Mesendoderm (in vitro differentiated cells): ENCODE results near the gene TRIM41.
A peak's percentile ranks its signal among the peaks of the same experiment; 100 is the strongest.

ENCODE experiments used
- DNase-seq: peaks from one replicate; pipeline ENCODE4 v3.0.0; 2013
- H2AK5ac ChIP-seq: 2 replicates; pipeline ENCODE4 v1.6.1; 2013; ENCODE audit warnings: low read length, inconsistent platforms
- H2BK120ac ChIP-seq: 2 replicates; pipeline ENCODE4 v1.6.1; 2013; ENCODE audit warnings: low read depth, mild to moderate bottlenecking, low read length, moderate library complexity, mixed read lengths
- H2BK15ac ChIP-seq: replicated peaks from 2 replicates; pipeline ENCODE4 v1.6.1; 2013; ENCODE audit warnings: low read depth, mild to moderate bottlenecking, moderate library complexity
- H2BK5ac ChIP-seq: 2 replicates; pipeline ENCODE4 v1.6.1; 2013; ENCODE audit warnings: low read length, inconsistent platforms
- H3K18ac ChIP-seq: 2 replicates; pipeline ENCODE4 v1.6.1; 2013; ENCODE audit warnings: mild to moderate bottlenecking, low read length, mixed read lengths
- H3K23ac ChIP-seq: one replicate; pipeline ENCODE4 v1.6.1; 2013; ENCODE audit warnings: low read length
- H3K27ac ChIP-seq: 2 replicates; pipeline ENCODE4 v1.5.1; 2013; ENCODE audit warnings: low read depth, mild to moderate bottlenecking, inconsistent platforms, low read length, moderate library complexity
- H3K27me3 ChIP-seq: 2 replicates; pipeline ENCODE4 v1.6.1; 2013; ENCODE audit warnings: low read length, control low read depth, mild to moderate bottlenecking, inconsistent platforms; ENCODE audit not compliant: insufficient read depth, poor library complexity
- H3K36me3 ChIP-seq: 2 replicates; pipeline ENCODE4 v1.6.1; 2013; ENCODE audit warnings: low read length, inconsistent platforms; ENCODE audit not compliant: control insufficient read depth, insufficient read depth
- H3K4ac ChIP-seq: one replicate; pipeline ENCODE4 v1.6.1; 2013; ENCODE audit warnings: low read depth, mild to moderate bottlenecking, low read length, moderate library complexity
- H3K4me1 ChIP-seq: 2 replicates; pipeline ENCODE4 v1.6.1; 2013; ENCODE audit warnings: low read depth, low read length, inconsistent platforms; ENCODE audit not compliant: control insufficient read depth
- H3K4me2 ChIP-seq: 2 replicates; pipeline ENCODE4 v1.6.1; 2013; ENCODE audit warnings: low read length
- H3K4me3 ChIP-seq: 2 replicates; pipeline ENCODE4 v1.5.1; 2013; ENCODE audit warnings: mild to moderate bottlenecking, low read length
- H3K56ac ChIP-seq: one replicate; pipeline ENCODE4 v1.6.1; 2013; ENCODE audit warnings: low read length
- H3K79me1 ChIP-seq: 2 replicates; pipeline ENCODE4 v1.6.1; 2013; ENCODE audit warnings: low read length, inconsistent platforms
- H3K79me2 ChIP-seq: 2 replicates; pipeline ENCODE4 v1.6.1; 2013; ENCODE audit warnings: mild to moderate bottlenecking, low read length; ENCODE audit not compliant: control insufficient read depth, insufficient read depth
- H3K9ac ChIP-seq: 2 replicates; pipeline ENCODE4 v1.6.1; 2013; ENCODE audit warnings: low read length, inconsistent platforms
- H4K5ac ChIP-seq: one replicate; pipeline ENCODE4 v1.6.1; 2013; ENCODE audit warnings: low read length
- H4K8ac ChIP-seq: one replicate; pipeline ENCODE4 v1.6.1; 2013; ENCODE audit warnings: low read depth, mild to moderate bottlenecking, control low read depth, low read length, moderate library complexity
- WGBS: extraction: QIAGEN DNeasy Blood & Tissue Kit; methylation state at CpG from one replicate; pipeline ENCODE4 v1.1.7; 2013; ENCODE audit warnings: low lambda C conversion rate, missing lambda C conversion rate; ENCODE audit not compliant: insufficient coverage; ENCODE audit errors: extremely low coverage; 5-methylcytosine and 5-hydroxymethylcytosine counted together

The TRIM41 gene

DNA sequence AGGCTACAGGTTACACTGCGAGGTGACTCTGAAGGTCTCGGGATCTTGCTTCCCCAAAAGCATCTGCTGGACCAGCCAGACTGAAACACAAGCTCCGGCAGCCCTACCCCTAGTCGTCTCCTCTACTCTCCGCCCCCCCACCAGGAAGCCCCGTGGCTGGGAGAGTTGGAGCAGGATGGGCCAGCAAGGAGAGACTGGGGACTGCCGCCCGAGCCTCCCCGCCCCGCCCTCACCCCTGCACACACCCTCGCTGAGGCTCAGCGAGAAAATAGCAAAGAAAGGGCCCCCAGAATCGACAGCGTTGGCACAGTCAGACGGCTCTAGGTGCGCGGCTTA lies 19.3 kb upstream of the TRIM41 start:
- whole genome bisulfite sequencing, result no CpG with 5 or more reads among the region's 17 CpGs
- H3K4me3 ChIP-seq, result no peak overlapping the region

DNA sequence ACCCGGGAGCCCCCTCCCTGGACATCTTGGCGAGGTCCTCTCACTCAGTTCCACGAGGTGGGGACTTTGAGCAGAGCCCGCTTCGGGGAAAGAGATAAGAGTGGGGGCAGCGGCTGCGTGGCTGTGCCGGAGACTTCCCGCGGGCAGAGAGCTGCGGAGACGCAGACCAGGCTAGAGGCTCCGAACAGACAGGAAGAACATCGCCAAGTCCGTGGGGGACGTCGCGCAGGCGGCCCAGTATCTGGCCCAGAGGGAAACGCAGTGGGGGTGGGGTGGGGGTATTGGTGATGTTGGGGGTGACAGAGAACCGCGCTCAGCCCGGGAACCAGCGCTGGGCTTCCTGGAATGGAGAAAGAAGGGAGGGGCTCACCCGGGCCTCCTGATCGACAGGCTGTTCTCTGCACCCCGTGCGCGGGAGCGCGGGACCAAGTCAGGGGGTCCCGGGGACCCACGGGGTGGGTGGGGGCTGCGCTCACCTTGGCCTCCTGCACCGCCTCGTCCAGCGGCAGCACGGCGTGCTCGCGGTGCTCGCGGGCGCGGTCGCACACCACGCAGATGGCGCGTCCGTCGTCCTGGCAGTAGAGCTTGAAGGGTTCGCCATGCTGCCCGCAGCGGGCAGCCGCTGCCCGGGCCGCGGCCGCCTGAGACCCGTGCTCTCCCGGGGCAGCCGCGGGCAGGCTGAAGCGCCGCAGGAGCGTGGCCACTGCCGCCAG lies 18.8 kb upstream of the TRIM41 start:
- Histone ChIP-seq H3K4me1 (no peaks in the 10 kb centered on the region), H3K27ac (no peak overlapping the region), H3K79me2 (no peaks in the 10 kb centered on the region), H2BK5ac (no peak overlapping the region), H2AK5ac (no peak overlapping the region), H4K8ac (no peak overlapping the region), H2BK15ac (no peak overlapping the region), H3K27me3 (peaks cover 25% of the 10 kb centered on the region), H3K36me3 (no peaks in the 10 kb centered on the region), H4K5ac (no peak overlapping the region), H3K23ac (no peak overlapping the region), H3K79me1 (no peaks in the 10 kb centered on the region), H3K4me3 (no peak overlapping the region), H3K4ac (no peak overlapping the region), H3K9ac (peak overlapping the region; percentile 36), H3K18ac (no peak overlapping the region), H3K56ac (peak overlapping the region; percentile 34), H3K4me2 (peak overlapping the region; percentile 75), H2BK120ac (no peak overlapping the region)
- WGBS, result no CpG with 5 or more reads among the region's 67 CpGs
- no peak for DNase-seq

More for the DNA sequence above, 19.3 kb upstream of the TRIM41 start:
- Histone ChIP-seq H2BK120ac (no peak overlapping the region), H3K4ac (no peak overlapping the region), H2BK5ac (no peak overlapping the region), H3K27me3 (peaks cover 25% of the 10 kb centered on the region), H4K8ac (no peak overlapping the region), H3K4me2 (peak overlapping the region; percentile 33), H3K27ac (no peak overlapping the region), H3K4me1 (no peaks in the 10 kb centered on the region), H3K9ac (no peak overlapping the region), H2BK15ac (no peak overlapping the region), H4K5ac (no peak overlapping the region), H3K79me2 (no peaks in the 10 kb centered on the region), H3K56ac (no peak overlapping the region), H3K36me3 (no peaks in the 10 kb centered on the region), H3K79me1 (no peaks in the 10 kb centered on the region), H2AK5ac (no peak overlapping the region), H3K23ac (no peak overlapping the region), H3K18ac (no peak overlapping the region)
- no peak for DNase-seq

DNA sequence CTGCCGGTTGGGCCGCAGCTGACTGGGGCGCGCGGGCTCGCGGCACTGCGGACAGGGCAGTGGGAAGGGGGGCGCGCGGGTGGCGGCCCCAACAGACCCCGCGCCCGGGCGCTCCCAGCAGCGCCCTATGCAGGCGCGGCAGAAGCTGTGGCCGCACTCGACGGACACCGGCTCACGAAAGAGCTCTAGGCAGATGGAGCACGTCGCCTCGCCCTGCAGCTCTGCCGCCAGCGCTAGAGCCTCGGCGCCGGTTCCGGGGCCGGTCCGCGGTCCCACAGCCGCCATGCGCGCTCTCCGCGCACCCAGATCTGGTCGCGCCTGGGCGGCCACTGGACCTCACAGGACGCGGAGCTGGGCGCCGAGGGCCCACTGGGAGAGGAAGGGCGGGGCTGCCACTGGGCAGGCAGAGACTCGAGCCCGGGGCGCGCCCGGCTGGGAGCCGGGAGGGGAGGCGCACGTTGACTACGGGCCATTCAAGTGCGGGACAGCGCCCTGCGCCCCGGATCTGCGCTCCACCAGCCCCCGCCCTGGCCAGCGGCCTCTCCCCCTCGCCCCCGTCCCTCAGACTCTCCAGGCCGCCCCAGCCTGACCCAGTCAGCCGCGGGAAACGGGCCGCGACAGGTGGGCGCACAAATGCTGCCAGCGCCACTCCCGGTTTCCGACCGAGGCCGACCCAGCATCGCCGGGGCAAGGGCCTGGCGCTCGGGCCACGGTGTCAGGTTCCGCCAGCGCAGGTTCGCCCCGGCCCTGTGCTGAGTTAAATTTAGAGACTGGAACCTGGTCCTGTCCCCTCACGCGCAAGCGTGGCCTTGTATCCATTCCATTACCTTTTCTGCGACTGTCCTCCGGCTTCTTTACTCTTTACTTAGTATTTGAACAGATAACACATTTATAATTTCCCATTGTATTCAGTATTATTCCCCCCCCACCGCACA lies 18.0 kb upstream of the TRIM41 start, which contains the start of gene TRIM7:
TRIM7 (minus strand) TSS at position 371 of the 935 bp plus-strand sequence; CDS start at position 285, 86 bp downstream.
- Histone ChIP-seq H3K9ac (peak within 1 kb of the TSS; percentile 66), H3K4me3 (peak within 1 kb of the TSS; percentile 33), H3K27me3 (peaks cover 25% of the 10 kb centered on the region), H4K8ac (no peak within 1 kb of the TSS), H3K4ac (no peak within 1 kb of the TSS), H4K5ac (no peak within 1 kb of the TSS), H2BK5ac (no peak within 1 kb of the TSS), H3K27ac (no peak within 1 kb of the TSS), H3K36me3 (no peaks in the 10 kb centered on the region), H3K79me2 (no peaks in the 10 kb centered on the region), H3K23ac (no peak within 1 kb of the TSS), H2AK5ac (no peak within 1 kb of the TSS), H2BK15ac (no peak within 1 kb of the TSS), H3K79me1 (no peaks in the 10 kb centered on the region), H2BK120ac (no peak within 1 kb of the TSS), H3K56ac (peak within 1 kb of the TSS; percentile 64), H3K18ac (no peak within 1 kb of the TSS), H3K4me1 (no peaks in the 10 kb centered on the region), H3K4me2 (peak within 1 kb of the TSS; percentile 88)
- no peak for DNase-seq
- WGBS, result no CpG with 5 or more reads among the region's 94 CpGs

DNA sequence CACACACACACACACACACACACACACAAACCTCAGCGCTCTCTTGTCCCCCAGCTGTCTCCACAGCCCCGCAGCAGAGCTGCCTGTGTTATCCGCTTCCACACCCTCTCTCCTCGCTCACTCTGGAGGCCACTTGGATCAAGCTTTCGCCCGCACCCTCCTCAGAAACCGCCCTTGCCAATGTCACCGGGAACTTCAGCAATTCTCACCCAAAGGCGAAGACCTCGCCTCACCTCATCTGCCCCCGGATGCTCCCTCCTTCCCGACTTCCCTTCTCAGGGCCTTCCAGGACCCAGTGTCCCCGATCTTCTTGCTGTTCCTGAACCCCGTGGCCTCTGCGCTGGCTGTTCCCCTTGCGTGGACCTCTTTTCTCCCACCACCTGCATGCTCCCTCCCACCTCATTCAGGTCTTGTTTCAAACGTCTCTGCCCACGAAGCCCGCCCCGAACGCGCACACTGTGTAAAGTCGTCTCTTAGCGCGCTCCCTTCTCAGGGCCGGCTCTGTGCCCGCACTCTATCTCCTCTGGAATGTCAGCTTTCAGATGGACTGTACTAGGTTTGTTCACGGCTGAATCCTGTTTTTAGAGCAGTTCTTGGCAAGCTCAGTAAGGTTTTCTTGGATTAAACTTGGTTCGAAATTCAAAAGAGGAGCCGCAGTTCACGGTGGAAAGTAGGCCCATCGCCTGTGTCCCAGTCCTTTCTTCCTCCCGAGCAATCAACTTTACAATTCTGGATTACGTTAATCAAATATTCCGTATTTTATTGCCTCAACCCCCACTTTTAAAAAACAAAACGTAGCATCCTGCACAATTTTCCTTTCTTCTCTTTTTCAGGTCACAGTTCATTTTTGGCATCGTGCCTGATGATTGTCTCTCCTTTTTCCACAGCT lies 17.1 kb upstream of the TRIM41 start:
- Histone ChIP-seq H3K27ac (no peak overlapping the region), H4K8ac (no peak overlapping the region), H2BK120ac (no peak overlapping the region), H2BK5ac (no peak overlapping the region), H3K4me3 (peak overlapping the region; percentile 25), H2AK5ac (no peak overlapping the region), H3K4ac (no peak overlapping the region), H3K79me1 (no peaks in the 10 kb centered on the region), H3K18ac (no peak overlapping the region), H3K79me2 (no peaks in the 10 kb centered on the region), H2BK15ac (no peak overlapping the region), H3K4me2 (peak overlapping the region; percentile 88), H3K9ac (peak overlapping the region; percentile 66), H3K27me3 (peaks cover 25% of the 10 kb centered on the region), H3K23ac (no peak overlapping the region), H4K5ac (no peak overlapping the region), H3K36me3 (no peaks in the 10 kb centered on the region), H3K56ac (peak overlapping the region; percentile 63), H3K4me1 (no peaks in the 10 kb centered on the region)
- DNase-seq, result no peak
- no CpG with 5 or more reads among the region's 37 CpGs for WGBS

DNA sequence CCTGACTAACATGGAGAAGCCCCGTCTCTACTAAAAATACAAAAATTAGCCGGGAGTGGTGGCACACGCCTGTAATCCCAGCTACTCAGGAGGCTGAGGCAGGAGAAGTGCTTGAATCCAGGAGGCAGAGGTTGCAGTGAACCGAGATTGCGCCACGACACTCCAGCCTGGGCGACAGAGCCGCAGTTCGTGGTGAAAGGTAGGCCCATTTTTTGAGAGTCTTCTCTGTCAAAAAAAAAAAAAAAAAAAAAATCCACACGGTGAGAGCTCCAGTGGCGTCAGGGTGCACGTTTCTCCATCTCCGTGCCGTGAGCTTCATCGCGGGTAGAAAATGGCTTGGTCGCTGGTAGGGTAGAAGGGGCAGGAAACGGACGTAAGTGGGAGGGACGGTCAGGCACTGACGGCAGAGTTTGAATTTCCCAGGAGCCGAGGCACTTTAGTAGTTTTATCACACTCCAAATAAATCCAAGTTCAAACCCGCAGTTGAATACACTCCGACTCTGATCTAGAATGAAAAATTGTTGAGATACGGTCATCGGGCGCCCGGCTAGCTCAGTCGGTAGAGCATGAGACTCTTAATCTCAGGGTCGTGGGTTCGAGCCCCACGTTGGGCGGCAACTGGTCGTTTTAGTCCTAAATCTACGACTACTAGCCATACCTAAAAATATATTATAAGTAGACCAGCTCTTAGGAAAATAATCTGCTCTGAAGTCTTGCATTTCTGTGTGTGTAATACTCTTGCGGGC lies 15.7 kb upstream of the TRIM41 start:
- Histone ChIP-seq H2BK120ac (no peak overlapping the region), H3K56ac (peak overlapping the region; percentile 83), H3K79me2 (no peaks in the 10 kb centered on the region), H2AK5ac (no peak overlapping the region), H3K27ac (no peak overlapping the region), H3K4me1 (no peaks in the 10 kb centered on the region), H3K79me1 (no peaks in the 10 kb centered on the region), H2BK15ac (no peak overlapping the region), H2BK5ac (no peak overlapping the region), H4K5ac (no peak overlapping the region), H3K36me3 (no peaks in the 10 kb centered on the region), H3K18ac (no peak overlapping the region), H4K8ac (no peak overlapping the region), H3K9ac (peak overlapping the region; percentile 74), H3K23ac (no peak overlapping the region), H3K27me3 (peaks cover 25% of the 10 kb centered on the region), H3K4ac (no peak overlapping the region), H3K4me3 (peak overlapping the region; percentile 89), H3K4me2 (peak overlapping the region; percentile 92)
- peak; percentile 90 for DNase-seq
- no CpG with 5 or more reads among the region's 36 CpGs for WGBS
